HFFc6 (cell line): Measurements from ENCODE around the gene PRKCI. TPM values are rescaled to one million over a fixed set of nuclear protein-coding genes. Genes with fewer than 3 reads are reported as not detected.
"Not testable (repeated sequence)": the region's sequence is repeated elsewhere in the genome, so short reads cannot be mapped to it uniquely, and the experiment has no call there.

ENCODE experiments used
- DNase-seq: peaks from one replicate; pipeline ENCODE4 v3.0.0-alpha.2; 2018
- H3K27ac Mint-ChIP-seq: 2 replicates; pipeline ENCODE4 v1.8.0; 2020; ENCODE audit warnings: mild to moderate bottlenecking, mixed read lengths
- H3K27me3 Mint-ChIP-seq: 2 replicates; pipeline ENCODE4 v1.8.0; 2021; ENCODE audit warnings: mild to moderate bottlenecking, moderate library complexity, mixed read lengths; ENCODE audit not compliant: insufficient read depth
- H3K36me3 Mint-ChIP-seq: 2 replicates; pipeline ENCODE4 v1.8.0; 2021; ENCODE audit warnings: low read depth, mixed read lengths
- H3K4me1 Mint-ChIP-seq: 2 replicates; pipeline ENCODE4 v1.8.0; 2020; ENCODE audit warnings: low read depth, mixed read lengths
- H3K4me3 Mint-ChIP-seq: 2 replicates; pipeline ENCODE4 v1.8.0; 2020; ENCODE audit warnings: mild to moderate bottlenecking, moderate library complexity, mixed read lengths
- H3K9me3 Mint-ChIP-seq: 2 replicates; pipeline ENCODE4 v1.8.0; 2020; ENCODE audit warnings: mild to moderate bottlenecking, mixed read lengths
- CTCF ChIP-seq: fragments of 200-600 bp; sonication (generic); IDR thresholded peaks from 2 replicates; pipeline ENCODE4 v1.5.0; 2021; ENCODE audit warnings: antibody characterized with exemption, mild to moderate bottlenecking
- total RNA-seq, 6 experiments: library from RNA; stranded (reverse); fragmentation: NEBNext Ultra II Directional; extraction: Animal tissue kit (Norgen Biotek cat#: 25700); gene quantifications; 2 replicates in 1 of 6; 3 replicates in 5 of 6; pipeline ENCODE4 v1.2.3, GENCODE V29; 2021

The PRKCI gene
- total RNA-seq, 6 experiments from 2014 or later: 24.9 to 32.5 (median 27.7) TPM

DNA sequence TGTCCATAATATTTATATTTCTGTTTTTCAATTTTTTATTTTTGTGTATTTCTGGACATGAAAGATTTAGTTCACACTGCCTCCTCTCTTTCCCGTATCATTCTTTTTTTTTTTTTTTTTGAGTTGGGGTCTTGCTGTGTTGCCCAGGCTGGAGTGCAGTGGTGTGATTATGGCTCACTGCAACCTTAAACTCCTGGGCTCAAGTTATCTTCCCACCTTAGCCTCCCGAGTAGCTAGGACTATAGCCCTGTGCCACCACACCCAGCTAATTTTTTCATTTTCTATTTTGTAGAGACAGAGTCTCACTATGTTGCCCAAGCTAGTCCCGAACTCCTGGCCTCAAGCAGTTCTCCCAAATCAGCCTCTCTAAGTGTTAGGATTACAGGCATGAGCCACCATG, 53.6 kb downstream of the PRKCI start:
- no peaks in the 10 kb centered on the region for H3K27me3 Mint-ChIP-seq
- no peaks in the 10 kb centered on the region for H3K9me3 Mint-ChIP-seq
- peaks cover 52% of the 10 kb centered on the region for H3K36me3 Mint-ChIP-seq
- DNase-seq: no peak
- H3K27ac Mint-ChIP-seq: no peak overlapping the region
- no peak for TF ChIP-seq CTCF
- H3K4me3 Mint-ChIP-seq: no peak overlapping the region
- H3K4me1 Mint-ChIP-seq: peaks cover 24% of the 10 kb centered on the region

DNA sequence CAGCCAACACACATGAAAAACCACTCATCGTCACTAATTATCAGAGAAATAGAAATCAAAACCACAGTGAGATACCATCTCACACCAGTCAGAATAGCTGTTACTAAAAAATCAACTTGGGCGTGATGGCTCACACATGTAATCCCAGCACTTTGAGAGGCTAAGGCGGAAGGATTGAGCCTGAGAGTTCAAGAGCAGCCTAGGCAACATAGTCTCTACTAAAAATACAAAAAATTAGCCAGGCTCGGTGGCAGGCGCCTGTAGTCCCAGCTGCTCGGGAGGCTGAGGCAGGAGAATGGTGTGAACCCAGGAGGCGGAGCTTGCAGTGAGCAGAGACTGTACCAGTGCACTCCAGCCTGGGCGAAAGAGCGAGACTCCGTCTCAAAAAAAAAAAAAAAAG, 55.1 kb downstream of the PRKCI start:
- not testable (repeated sequence) for H3K27me3 Mint-ChIP-seq, DNase-seq, H3K27ac Mint-ChIP-seq, H3K9me3 Mint-ChIP-seq
- Mint-ChIP-seq H3K4me3 (peak overlapping the region; percentile 13; the same call in 1 of the 2 replicates), H3K4me1 (peaks cover 24% of the 10 kb centered on the region), H3K36me3 (peaks cover 43% of the 10 kb centered on the region)

DNA sequence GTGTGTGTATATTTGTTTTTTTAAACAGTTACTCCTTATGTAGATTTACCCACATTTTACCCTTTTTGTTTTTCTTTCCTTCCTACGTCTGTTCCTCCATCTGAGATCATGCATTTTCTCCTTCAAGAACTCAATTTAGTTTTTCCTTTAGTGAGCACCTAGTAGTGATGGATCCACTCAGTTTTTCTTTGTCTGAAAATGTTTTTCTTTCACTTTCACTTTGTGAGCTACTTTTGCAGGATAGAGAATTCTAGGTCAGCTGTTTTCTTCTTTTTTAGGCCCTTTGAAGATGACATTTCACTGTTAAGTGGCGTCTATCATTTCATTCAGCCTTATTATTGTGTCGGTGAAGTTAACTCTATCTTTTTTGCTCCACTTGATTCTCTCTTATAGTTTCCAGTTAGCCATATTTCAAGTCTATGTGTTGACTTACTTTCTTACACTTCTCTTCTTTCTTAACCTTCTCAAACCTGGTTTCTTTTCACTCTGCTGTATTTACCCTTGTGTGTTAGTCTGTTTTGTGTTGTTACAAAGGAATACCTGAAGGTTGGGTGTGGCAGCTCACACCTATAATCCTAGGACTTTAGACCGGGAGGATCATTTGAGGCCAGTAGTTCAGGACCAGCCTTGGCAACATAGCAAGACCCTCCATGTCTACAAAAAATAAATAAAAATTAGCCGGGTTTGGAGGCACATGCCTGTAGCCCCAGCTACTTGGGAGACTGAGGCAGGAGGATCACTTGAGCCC, 55.8 kb downstream of the PRKCI start:
- Mint-ChIP-seq H3K4me1 (peaks cover 24% of the 10 kb centered on the region), H3K9me3 (no peaks in the 10 kb centered on the region), H3K27ac (peak overlapping the region; percentile 48), H3K27me3 (no peaks in the 10 kb centered on the region), H3K4me3 (peak overlapping the region; percentile 67), H3K36me3 (peaks cover 38% of the 10 kb centered on the region)
- TF ChIP-seq CTCF: no peak
- no peak for DNase-seq

DNA sequence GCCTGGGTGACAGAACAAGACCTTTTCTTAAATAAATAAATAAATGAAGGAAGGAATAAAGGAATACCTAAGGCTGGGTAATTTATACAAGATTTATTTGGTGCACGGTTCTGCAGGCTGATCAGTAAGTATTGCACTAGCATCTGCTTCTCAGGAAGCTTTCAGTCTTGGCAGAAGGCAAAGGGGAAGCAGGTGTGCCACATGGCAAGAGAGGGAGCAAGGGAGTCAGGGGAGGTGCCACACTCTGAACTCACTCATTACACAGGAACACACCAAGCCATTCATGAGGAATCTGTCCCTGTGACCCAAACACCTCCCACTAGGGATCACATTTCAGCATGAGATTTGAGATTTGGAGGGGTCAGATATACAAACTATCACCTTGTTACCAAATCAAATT, 56.4 kb downstream of the PRKCI start:
- Mint-ChIP-seq H3K27ac (no peak overlapping the region), H3K27me3 (no peaks in the 10 kb centered on the region), H3K4me1 (peaks cover 24% of the 10 kb centered on the region), H3K4me3 (no peak overlapping the region), H3K9me3 (no peaks in the 10 kb centered on the region), H3K36me3 (peaks cover 38% of the 10 kb centered on the region)
- no peak for TF ChIP-seq CTCF
- DNase-seq: no peak

- no peak for TF ChIP-seq CTCF
- H3K27ac Mint-ChIP-seq: no peak overlapping the region
- no peaks in the 10 kb centered on the region; the same call in 1 of the 2 replicates for H3K36me3 Mint-ChIP-seq
- no peaks in the 10 kb centered on the region for H3K4me1 Mint-ChIP-seq
- H3K9me3 Mint-ChIP-seq: no peaks in the 10 kb centered on the region
- H3K4me3 Mint-ChIP-seq: no peak overlapping the region
- peaks cover 2% of the 10 kb centered on the region; the same call in 1 of the 2 replicates for H3K27me3 Mint-ChIP-seq
- no peak for DNase-seq
Measured at GRCh38 chr3:170290194-170290593, 68.0 kb downstream of the PRKCI start.

GRCh38 chr3:170295586-170295985, 73.4 kb downstream of the PRKCI start:
- H3K4me1 Mint-ChIP-seq: no peaks in the 10 kb centered on the region
- H3K27me3 Mint-ChIP-seq: no peaks in the 10 kb centered on the region
- H3K9me3 Mint-ChIP-seq: no peaks in the 10 kb centered on the region
- H3K27ac Mint-ChIP-seq: no peak overlapping the region
- TF ChIP-seq CTCF: no peak
- H3K36me3 Mint-ChIP-seq: peaks cover 6% of the 10 kb centered on the region; the same call in 1 of the 2 replicates
- no peak for DNase-seq
- no peak overlapping the region for H3K4me3 Mint-ChIP-seq
